Trophoblast cell (in vitro differentiated cells and primary cell): ENCODE measurements around the gene LCP2.

ENCODE experiments used
- DNase-seq, 2 donors: peaks; one replicate each; pipeline ENCODE4 v3.0.0-alpha.2; 2016
- H2AFZ ChIP-seq: 2 replicates; pipeline ENCODE4 v1.6.1; 2013; ENCODE audit warnings: low read length, moderate library complexity, mild to moderate bottlenecking; ENCODE audit not compliant: insufficient read depth, poor library complexity
- H2AK5ac ChIP-seq: 2 replicates; pipeline ENCODE4 v1.6.1; 2013; ENCODE audit warnings: mild to moderate bottlenecking, low read length
- H2BK120ac ChIP-seq: 2 replicates; pipeline ENCODE4 v1.6.1; 2013; ENCODE audit warnings: low read length, mild to moderate bottlenecking, moderate library complexity; ENCODE audit not compliant: insufficient read depth, poor library complexity
- H2BK12ac ChIP-seq: 2 replicates; pipeline ENCODE4 v1.6.1; 2013; ENCODE audit warnings: mild to moderate bottlenecking, low read length, moderate library complexity
- H2BK5ac ChIP-seq: 2 replicates; pipeline ENCODE4 v1.6.1; 2013; ENCODE audit warnings: low read length, low read depth, moderate library complexity, mild to moderate bottlenecking; ENCODE audit not compliant: poor library complexity
- H3K14ac ChIP-seq: 2 replicates; pipeline ENCODE4 v1.6.1; 2013; ENCODE audit warnings: mild to moderate bottlenecking, low read length
- H3K18ac ChIP-seq: 2 replicates; pipeline ENCODE4 v1.6.1; 2013; ENCODE audit warnings: mild to moderate bottlenecking, low read length
- H3K23ac ChIP-seq: 2 replicates; pipeline ENCODE4 v1.6.1; 2013; ENCODE audit warnings: low read length
- H3K27ac ChIP-seq: 2 replicates; pipeline ENCODE4 v1.5.1; 2013; ENCODE audit warnings: low read depth, mild to moderate bottlenecking, inconsistent platforms, low read length, moderate library complexity
- H3K27me3 ChIP-seq: 2 replicates; pipeline ENCODE4 v1.6.1; 2013; ENCODE audit warnings: inconsistent platforms, mild to moderate bottlenecking, low read length, moderate library complexity; ENCODE audit not compliant: insufficient read depth
- H3K36me3 ChIP-seq, 2 experiments: 1 replicate in 1 of 2; 2 replicates in 1 of 2; pipeline ENCODE4 v1.6.1; 2013; ENCODE audit warnings: low read length in 2 of 2, mild to moderate bottlenecking in 2 of 2, moderate library complexity in 1 of 2; ENCODE audit not compliant: insufficient read depth in 2 of 2, control insufficient read depth in 1 of 2
- H3K4ac ChIP-seq: 2 replicates; pipeline ENCODE4 v1.6.1; 2013; ENCODE audit warnings: low read depth, mild to moderate bottlenecking, low read length, moderate library complexity
- H3K4me1 ChIP-seq, 2 experiments: 1 replicate in 1 of 2; 2 replicates in 1 of 2; pipeline ENCODE4 v1.6.1; 2013; ENCODE audit warnings: low read length in 2 of 2, mild to moderate bottlenecking in 2 of 2, moderate library complexity in 1 of 2; ENCODE audit not compliant: insufficient read depth in 2 of 2, control insufficient read depth in 1 of 2
- H3K4me2 ChIP-seq: 2 replicates; pipeline ENCODE4 v1.6.1; 2013; ENCODE audit warnings: inconsistent platforms, mild to moderate bottlenecking, low read length, moderate library complexity
- H3K4me3 ChIP-seq: 2 replicates; pipeline ENCODE4 v1.5.1; 2013; ENCODE audit warnings: mild to moderate bottlenecking, low read depth, low read length, inconsistent platforms
- H3K79me1 ChIP-seq: one replicate; pipeline ENCODE4 v1.6.1; 2013; ENCODE audit warnings: low read length
- H3K79me2 ChIP-seq: 2 replicates; pipeline ENCODE4 v1.6.1; 2013; ENCODE audit warnings: low read length, mild to moderate bottlenecking; ENCODE audit not compliant: control insufficient read depth, insufficient read depth, poor library complexity
- H3K9ac ChIP-seq: 2 replicates; pipeline ENCODE4 v1.6.1; 2013; ENCODE audit warnings: mild to moderate bottlenecking, low read length
- H3K9me3 ChIP-seq: 2 replicates; pipeline ENCODE4 v1.6.1; 2013; ENCODE audit warnings: low read depth, mild to moderate bottlenecking, control low read depth, inconsistent platforms, low read length; ENCODE audit not compliant: insufficient read depth
- H4K12ac ChIP-seq: 2 replicates; pipeline ENCODE4 v1.6.1; 2013; ENCODE audit warnings: low read depth, mild to moderate bottlenecking, low read length, moderate library complexity
- H4K8ac ChIP-seq: 2 replicates; pipeline ENCODE4 v1.6.1; 2013; ENCODE audit warnings: low read depth, mild to moderate bottlenecking, low read length, moderate library complexity
- H4K91ac ChIP-seq: one replicate; pipeline ENCODE4 v1.6.1; 2013; ENCODE audit warnings: low read depth, mild to moderate bottlenecking, low read length, moderate library complexity
- WGBS: extraction: QIAGEN DNeasy Blood & Tissue Kit; methylation state at CpG from one replicate; pipeline ENCODE4 v1.1.7; 2013; ENCODE audit warnings: missing lambda C conversion rate; ENCODE audit not compliant: insufficient read length, insufficient coverage; ENCODE audit errors: extremely low coverage; 5-methylcytosine and 5-hydroxymethylcytosine counted together

Gene LCP2

DNA sequence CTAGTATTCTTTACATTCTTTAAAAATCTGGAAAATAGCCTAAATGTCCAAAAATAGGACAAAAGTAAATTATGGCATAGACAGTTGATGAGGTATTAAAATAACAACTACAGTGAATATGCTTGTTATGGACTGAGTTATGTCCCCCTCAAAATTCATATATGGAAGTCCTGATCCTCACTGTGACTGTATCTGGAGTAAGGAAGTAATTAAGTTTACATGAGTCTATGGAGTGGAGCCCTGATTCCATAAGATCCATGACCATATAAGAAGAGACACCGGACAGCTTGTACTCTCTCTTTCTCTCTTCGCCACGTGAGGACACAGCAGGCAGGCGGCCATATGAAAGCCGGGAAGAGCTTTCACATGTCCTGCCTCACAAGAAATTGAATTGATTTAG, 93.4 kb downstream of the LCP2 start:
- Histone ChIP-seq H3K79me1 (no peaks in the 10 kb centered on the region), H3K9me3 (no peaks in the 10 kb centered on the region), H4K12ac (no peak overlapping the region), H3K23ac (no peak overlapping the region), H3K14ac (no peak overlapping the region), H4K91ac (no peak overlapping the region), H3K18ac (no peak overlapping the region), H3K4ac (no peak overlapping the region), H3K27ac (no peak overlapping the region), H2BK12ac (no peak overlapping the region), H3K9ac (no peak overlapping the region), H3K4me3 (no peak overlapping the region), H2AK5ac (no peak overlapping the region), H2AFZ (no peak overlapping the region), H3K4me2 (no peak overlapping the region), H3K79me2 (no peaks in the 10 kb centered on the region), H3K36me3 (no peaks in the 10 kb centered on the region), H3K4me1 (no peaks in the 10 kb centered on the region), H4K8ac (no peak overlapping the region), H2BK120ac (no peak overlapping the region), H2BK5ac (no peak overlapping the region), H3K27me3 (no peaks in the 10 kb centered on the region)
- DNase-seq, result no peak
- no CpG with 5 or more reads among the region's 5 CpGs for WGBS

DNA sequence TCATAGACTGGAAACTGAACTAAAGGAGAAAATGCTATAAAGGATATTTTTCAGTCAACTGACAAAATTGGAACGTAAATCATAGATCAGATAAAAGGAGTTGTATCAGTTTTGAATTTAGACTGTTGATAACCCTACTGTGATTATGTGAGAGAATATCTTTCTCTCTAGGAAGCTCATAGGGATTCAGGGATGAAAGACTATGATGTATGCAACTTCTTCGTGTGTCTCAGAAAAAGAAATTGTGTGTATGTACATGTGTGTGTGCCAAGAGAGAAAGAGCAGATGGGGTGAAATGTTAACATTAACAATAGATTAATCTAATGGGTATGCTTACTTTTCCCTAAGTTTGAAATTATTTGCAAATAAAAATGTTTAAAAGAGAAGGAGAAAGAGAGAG, 95.5 kb downstream of the LCP2 start:
- no peak overlapping the region for H2BK120ac ChIP-seq
- H3K79me1 ChIP-seq, result no peaks in the 10 kb centered on the region
- H3K4me3 ChIP-seq, result no peak overlapping the region
- H3K27me3 ChIP-seq, result no peaks in the 10 kb centered on the region
- no peak overlapping the region for H3K27ac ChIP-seq
- H3K9me3 ChIP-seq, result no peaks in the 10 kb centered on the region
- no peak overlapping the region for H3K4ac ChIP-seq
- no peak overlapping the region for H4K8ac ChIP-seq
- no peak overlapping the region for H3K18ac ChIP-seq
- DNase-seq, result no peak
- no peak overlapping the region for H2BK12ac ChIP-seq
- H4K91ac ChIP-seq, result no peak overlapping the region
- H3K36me3 ChIP-seq, result no peaks in the 10 kb centered on the region
- H3K4me1 ChIP-seq, result no peaks in the 10 kb centered on the region
- H3K23ac ChIP-seq, result no peak overlapping the region
- no peak overlapping the region for H3K4me2 ChIP-seq
- no CpG with 5 or more reads among the region's 2 CpGs for WGBS
- H4K12ac ChIP-seq, result no peak overlapping the region
- H2AK5ac ChIP-seq, result no peak overlapping the region
- H3K14ac ChIP-seq, result no peak overlapping the region
- no peaks in the 10 kb centered on the region for H3K79me2 ChIP-seq
- no peak overlapping the region for H2BK5ac ChIP-seq
- no peak overlapping the region for H3K9ac ChIP-seq
- H2AFZ ChIP-seq, result no peak overlapping the region

DNA sequence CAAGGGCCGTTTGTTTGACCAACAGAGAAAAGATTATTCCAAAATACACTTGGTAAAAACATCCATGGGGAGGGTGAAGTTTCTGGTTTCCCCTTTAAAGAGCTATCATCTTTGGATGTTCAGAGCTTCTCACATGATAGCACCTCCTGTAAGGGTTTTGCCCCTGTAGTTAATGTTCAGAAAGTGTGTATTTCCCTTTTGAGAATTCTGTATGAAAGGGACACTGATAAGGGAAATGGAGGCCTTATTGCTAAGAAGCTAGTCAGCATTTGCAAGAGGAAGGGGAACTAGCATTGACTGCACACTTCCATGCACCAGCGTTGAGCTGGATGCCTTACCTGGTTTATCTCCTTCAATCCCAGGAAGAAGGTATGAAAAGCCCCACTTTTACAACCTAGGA, 96.3 kb downstream of the LCP2 start:
- H3K4me1 ChIP-seq, result no peaks in the 10 kb centered on the region
- H2AK5ac ChIP-seq, result no peak overlapping the region
- no peak overlapping the region for H3K9ac ChIP-seq
- H3K14ac ChIP-seq, result no peak overlapping the region
- DNase-seq, result no peak
- no peak overlapping the region for H3K4me2 ChIP-seq
- no peaks in the 10 kb centered on the region for H3K9me3 ChIP-seq
- H3K27me3 ChIP-seq, result no peaks in the 10 kb centered on the region
- H2AFZ ChIP-seq, result no peak overlapping the region
- WGBS, result no CpG with 5 or more reads among the region's 2 CpGs
- H3K27ac ChIP-seq, result no peak overlapping the region
- H3K79me2 ChIP-seq, result no peaks in the 10 kb centered on the region
- H3K4me3 ChIP-seq, result no peak overlapping the region
- H3K36me3 ChIP-seq, result no peaks in the 10 kb centered on the region
- H3K23ac ChIP-seq, result no peak overlapping the region
- no peak overlapping the region for H2BK5ac ChIP-seq
- no peak overlapping the region for H4K8ac ChIP-seq
- H3K79me1 ChIP-seq, result no peaks in the 10 kb centered on the region
- H3K4ac ChIP-seq, result no peak overlapping the region
- no peak overlapping the region for H2BK12ac ChIP-seq
- no peak overlapping the region for H4K91ac ChIP-seq
- no peak overlapping the region for H2BK120ac ChIP-seq
- H4K12ac ChIP-seq, result no peak overlapping the region
- H3K18ac ChIP-seq, result no peak overlapping the region

DNA sequence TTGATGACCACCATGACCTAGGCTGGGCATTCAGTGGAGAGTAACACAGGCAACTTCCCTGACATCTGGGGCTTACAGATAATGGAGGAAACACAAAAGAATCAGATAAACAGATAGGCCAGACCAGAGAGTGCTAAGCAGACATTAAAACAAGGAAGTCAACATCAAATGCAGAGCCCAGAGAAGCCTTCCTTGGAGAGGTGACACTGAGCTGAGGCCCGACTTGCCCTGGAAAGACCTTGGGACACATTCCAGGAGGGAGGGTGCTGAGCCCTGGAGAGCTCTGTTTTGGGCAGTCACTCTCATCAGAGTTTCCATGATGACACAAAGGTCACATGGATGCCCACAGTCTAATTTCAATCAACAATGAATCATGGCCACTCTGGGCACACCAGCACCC, 96.7 kb downstream of the LCP2 start:
- Histone ChIP-seq H3K27ac (no peak overlapping the region), H3K23ac (no peak overlapping the region), H4K91ac (no peak overlapping the region), H3K4me3 (no peak overlapping the region), H4K12ac (no peak overlapping the region), H2BK12ac (no peak overlapping the region), H3K79me2 (no peaks in the 10 kb centered on the region), H3K36me3 (no peaks in the 10 kb centered on the region), H3K4me2 (no peak overlapping the region), H2AK5ac (no peak overlapping the region), H2AFZ (no peak overlapping the region), H3K9ac (no peak overlapping the region), H3K4ac (no peak overlapping the region), H3K79me1 (no peaks in the 10 kb centered on the region), H2BK5ac (no peak overlapping the region), H3K27me3 (no peaks in the 10 kb centered on the region), H3K9me3 (no peaks in the 10 kb centered on the region), H2BK120ac (no peak overlapping the region), H3K4me1 (no peaks in the 10 kb centered on the region), H3K14ac (no peak overlapping the region), H3K18ac (no peak overlapping the region), H4K8ac (no peak overlapping the region)
- WGBS, result no CpG with 5 or more reads among the region's 1 CpG
- DNase-seq, result no peak
